ENCODE measurements around the gene NGLY1.

NGLY1 gene

GRCh38 chr3:25708036-25708435, 75.2 kb downstream of the NGLY1 start:
- DNase-seq (ENCODE audit: low read depth in 1 of 2, low spot score in 1 of 2): no peak

- DNase-seq (ENCODE audit: low read depth in 1 of 2, low spot score in 1 of 2): no peak
Observed at GRCh38 chr3:25707268-25707926, 75.8 kb downstream of the NGLY1 start.

- DNase-seq (ENCODE audit: low read depth in 1 of 2, low spot score in 1 of 2): no peak
Observed at GRCh38 chr3:25706213-25706612, 77.0 kb downstream of the NGLY1 start.

- DNase-seq (ENCODE audit: low read depth in 1 of 2, low spot score in 1 of 2): no peak
Observed at GRCh38 chr3:25697553-25697952, 85.7 kb downstream of the NGLY1 start.

GRCh38 chr3:25695731-25696420, 87.4 kb downstream of the NGLY1 start:
- no peak for DNase-seq (ENCODE audit: low read depth in 1 of 2, low spot score in 1 of 2)

- DNase-seq (ENCODE audit: low read depth in 1 of 2, low spot score in 1 of 2): no peak
Observed at GRCh38 chr3:25693238-25693637, 90.0 kb downstream of the NGLY1 start.

- no peak for DNase-seq (ENCODE audit: low read depth in 1 of 2, low spot score in 1 of 2)
Observed at GRCh38 chr3:25692341-25692740, 90.9 kb downstream of the NGLY1 start.

GRCh38 chr3:25690768-25691533, 92.3 kb downstream of the NGLY1 start:
- no peak for DNase-seq (ENCODE audit: low read depth in 1 of 2, low spot score in 1 of 2)

- DNase-seq (ENCODE audit: low read depth in 1 of 2, low spot score in 1 of 2): no peak
Observed at GRCh38 chr3:25689226-25689625, 94.0 kb downstream of the NGLY1 start.

- DNase-seq (ENCODE audit: low read depth in 1 of 2, low spot score in 1 of 2): no peak
Observed at GRCh38 chr3:25687742-25688141, 95.5 kb downstream of the NGLY1 start.

GRCh38 chr3:25686766-25687165, 96.5 kb downstream of the NGLY1 start:
- no peak for DNase-seq (ENCODE audit: low read depth in 1 of 2, low spot score in 1 of 2)

- no peak for DNase-seq (ENCODE audit: low read depth in 1 of 2, low spot score in 1 of 2)
Observed at GRCh38 chr3:25683882-25684281, 99.4 kb downstream of the NGLY1 start.

GRCh38 chr3:25683410-25683809, 99.8 kb downstream of the NGLY1 start:
- DNase-seq (ENCODE audit: low read depth in 1 of 2, low spot score in 1 of 2): no peak

- DNase-seq (ENCODE audit: low read depth in 1 of 2, low spot score in 1 of 2): no peak
Observed at GRCh38 chr3:25679642-25680302, 103.5 kb downstream of the NGLY1 start.

GRCh38 chr3:25679166-25679565, 104.1 kb downstream of the NGLY1 start:
- no peak for DNase-seq (ENCODE audit: low read depth in 1 of 2, low spot score in 1 of 2)

GRCh38 chr3:25678581-25678980, 104.7 kb downstream of the NGLY1 start:
- DNase-seq (ENCODE audit: low read depth in 1 of 2, low spot score in 1 of 2): no peak

GRCh38 chr3:25677121-25677520, 106.1 kb downstream of the NGLY1 start:
- no peak for DNase-seq (ENCODE audit: low read depth in 1 of 2, low spot score in 1 of 2)

- DNase-seq (ENCODE audit: low read depth in 1 of 2, low spot score in 1 of 2): no peak
Observed at GRCh38 chr3:25674670-25675069, 108.6 kb downstream of the NGLY1 start.

- DNase-seq (ENCODE audit: low read depth in 1 of 2, low spot score in 1 of 2): no peak
Observed at GRCh38 chr3:25673738-25674298, 109.4 kb downstream of the NGLY1 start.
